WTC11 (cell line): ENCODE data around the gene KIF21B. TPM values are rescaled to one million over a fixed set of nuclear protein-coding genes. Genes with fewer than 3 reads are reported as not detected.
"Not testable (repeated sequence)": the region's sequence is repeated elsewhere in the genome, so short reads cannot be mapped to it uniquely, and the experiment has no call there.

ENCODE experiments used
- ATAC-seq: fragments of 200-7000 bp; cut with Tn5 transposase; 2 replicates; pipeline ENCODE4 v1.10.0; 2021; ENCODE audit warnings: mild to moderate bottlenecking, moderate library complexity
- CTCF ChIA-PET: fragments of 300-600 bp; sonication (Branson Sonifier 250); formaldehyde crosslinking; loops from one replicate; lab custom pipeline; 2021; ENCODE audit warnings: antibody characterized with exemption; lab: Charles Lee
- POLR2A ChIA-PET: fragments of 350-600 bp; sonication (Branson Sonifier 250); formaldehyde crosslinking; loops from one replicate; lab custom pipeline; 2021; ENCODE audit warnings: antibody characterized with exemption; lab: Charles Lee
- DNase-seq: peaks from one replicate; pipeline ENCODE4 v3.0.0; 2021; ENCODE audit warnings: low spot score
- H3K27ac Mint-ChIP-seq: 2 replicates; pipeline ENCODE4 v1.8.0; 2021; ENCODE audit warnings: mixed read lengths
- H3K27me3 Mint-ChIP-seq: 2 replicates; pipeline ENCODE4 v1.8.0; 2021; ENCODE audit warnings: low read depth, mild to moderate bottlenecking, moderate library complexity, mixed read lengths
- H3K36me3 Mint-ChIP-seq: 2 replicates; pipeline ENCODE4 v1.8.0; 2021; ENCODE audit warnings: mixed read lengths
- H3K4me1 Mint-ChIP-seq: 2 replicates; pipeline ENCODE4 v1.8.0; 2022; ENCODE audit warnings: mixed read lengths
- H3K4me3 Mint-ChIP-seq: 2 replicates; pipeline ENCODE4 v1.8.0; 2021; ENCODE audit warnings: mild to moderate bottlenecking, moderate library complexity, mixed read lengths
- H3K9me3 Mint-ChIP-seq: 2 replicates; pipeline ENCODE4 v1.8.0; 2021; ENCODE audit warnings: mixed read lengths
- FOXK1 ChIP-seq: sonication (generic); formaldehyde crosslinking; IDR thresholded peaks from 2 replicates; pipeline ENCODE4 v1.8.0; 2022; ENCODE audit warnings: mild to moderate bottlenecking, moderate library complexity, missing genetic modification reagents
- GTF2I ChIP-seq: fragments of 250-450 bp; sonication (Bioruptor Pico); conservative IDR thresholded peaks from 2 replicates; pipeline ENCODE4 v1.4.0; 2021; ENCODE audit warnings: mild to moderate bottlenecking
- HMGA2 ChIP-seq: fragments of 250-450 bp; sonication (Bioruptor Pico); IDR thresholded peaks from 2 replicates; pipeline ENCODE4 v1.4.0; 2021; ENCODE audit warnings: mild to moderate bottlenecking, moderate library complexity
- TCF7 ChIP-seq: sonication (generic); formaldehyde crosslinking; IDR thresholded peaks from 2 replicates; pipeline ENCODE4 v1.8.0; 2022; ENCODE audit warnings: mild to moderate bottlenecking, low read depth, missing genetic modification reagents, moderate library complexity
- TEAD1 ChIP-seq: sonication (generic); formaldehyde crosslinking; IDR thresholded peaks from 2 replicates; pipeline ENCODE4 v1.8.0; 2022; ENCODE audit warnings: mild to moderate bottlenecking, missing genetic modification reagents
- ZNF263 ChIP-seq: sonication (generic); formaldehyde crosslinking; IDR thresholded peaks from 2 replicates; pipeline ENCODE4 v1.8.1; 2022; ENCODE audit warnings: low read depth, mild to moderate bottlenecking, moderate library complexity, missing genetic modification reagents
- ZNF423 ChIP-seq: fragments of 250-450 bp; sonication (Bioruptor Pico); IDR thresholded peaks from 2 replicates; pipeline ENCODE4 v2.1.2; 2022; ENCODE audit warnings: mild to moderate bottlenecking, moderate library complexity
- total RNA-seq: library from RNA; stranded (reverse); gene quantifications from 3 replicates; pipeline ENCODE4 v1.2.3, GENCODE V29; 2021
- TF ChIP-seq, protein P1 (sequence below): fragments of 250-450 bp; sonication (Bioruptor Pico); conservative IDR thresholded peaks from 2 replicates; pipeline ENCODE4 v1.9.0; 2021; ENCODE audit warnings: mild to moderate bottlenecking
- TF ChIP-seq, protein P2 (sequence below): sonication (generic); formaldehyde crosslinking; IDR thresholded peaks from 2 replicates; pipeline ENCODE4 v1.8.1; 2022; ENCODE audit warnings: low read depth, missing genetic modification reagents, borderline replicate concordance
- TF ChIP-seq, protein P3 (sequence below): sonication (generic); formaldehyde crosslinking; IDR thresholded peaks from 2 replicates; pipeline ENCODE4 v1.8.0; 2022; ENCODE audit warnings: mild to moderate bottlenecking, missing genetic modification reagents

KIF21B gene
- total RNA-seq, 1 experiment from 2014 or later: 19.4 TPM

DNA sequence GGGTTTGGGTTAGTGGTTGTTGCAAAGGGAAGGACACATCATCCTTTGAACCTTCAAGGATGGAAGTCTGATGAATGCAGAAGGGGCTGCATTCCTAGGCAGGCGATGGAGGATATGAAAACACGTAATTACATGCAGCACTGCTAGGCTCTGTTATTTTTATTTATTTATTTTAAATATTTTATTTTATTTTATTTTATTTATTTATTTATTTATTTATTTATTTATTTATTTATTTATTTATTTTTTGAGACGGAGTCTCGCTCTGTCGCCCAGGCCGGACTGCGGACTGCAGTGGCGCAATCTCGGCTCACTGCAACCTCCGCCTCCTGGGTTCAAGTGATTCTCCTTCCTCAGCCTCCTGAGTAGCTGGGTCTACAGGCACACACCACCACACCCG lies 59.6 kb downstream of the KIF21B start:
- H3K36me3 Mint-ChIP-seq, H3K27me3 Mint-ChIP-seq, H3K4me3 Mint-ChIP-seq, CTCF ChIA-PET, ATAC-seq, POLR2A ChIA-PET, H3K9me3 Mint-ChIP-seq, DNase-seq, H3K27ac Mint-ChIP-seq, H3K4me1 Mint-ChIP-seq: not testable (repeated sequence)
- peak; percentile 98 for TF ChIP-seq HMGA2

DNA sequence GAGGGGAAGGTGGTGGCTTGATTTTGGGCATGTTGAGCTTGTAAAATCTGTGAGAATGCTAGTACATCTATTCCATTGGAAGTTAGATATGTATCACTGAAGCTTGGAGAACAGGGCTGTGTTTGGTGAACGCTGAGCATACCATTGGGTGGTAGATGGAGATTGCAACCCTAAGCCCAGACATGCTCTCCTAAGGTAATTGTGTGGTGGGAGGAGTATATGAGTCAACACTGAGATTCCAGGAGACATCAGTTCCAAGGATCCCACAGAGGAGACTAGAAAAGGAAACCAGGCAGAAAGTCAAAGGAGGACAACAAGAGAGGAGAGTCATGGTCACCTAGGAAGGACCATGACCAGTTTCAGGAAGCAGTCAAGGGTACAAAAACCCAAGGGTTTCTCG lies 60.4 kb downstream of the KIF21B start:
- H3K36me3 Mint-ChIP-seq: no peaks in the 10 kb centered on the region
- no peaks in the 10 kb centered on the region for H3K9me3 Mint-ChIP-seq
- TF ChIP-seq FOXK1 (CRISPR knock-in tag) (no peak), TEAD1 (CRISPR knock-in tag) (no peak), ZNF263 (CRISPR knock-in tag) (no peak), GTF2I (no peak)
- H3K4me1 Mint-ChIP-seq: peaks cover 6% of the 10 kb centered on the region; the same call in 1 of the 2 replicates
- ChIA-PET POLR2A (no interaction called here), CTCF (interaction anchor here (0.9 to 2.5 kb wide), 3 partner anchors 9 to 156 kb away, joined by 4 to 16 read pairs (median 12); no protein-coding TSS in a partner anchor)
- peaks cover 5% of the 10 kb centered on the region; the same call in 1 of the 2 replicates for H3K27me3 Mint-ChIP-seq
- no peak for DNase-seq
- no peak overlapping the region for H3K27ac Mint-ChIP-seq
- no peak for ATAC-seq
- H3K4me3 Mint-ChIP-seq: no peak overlapping the region

DNA sequence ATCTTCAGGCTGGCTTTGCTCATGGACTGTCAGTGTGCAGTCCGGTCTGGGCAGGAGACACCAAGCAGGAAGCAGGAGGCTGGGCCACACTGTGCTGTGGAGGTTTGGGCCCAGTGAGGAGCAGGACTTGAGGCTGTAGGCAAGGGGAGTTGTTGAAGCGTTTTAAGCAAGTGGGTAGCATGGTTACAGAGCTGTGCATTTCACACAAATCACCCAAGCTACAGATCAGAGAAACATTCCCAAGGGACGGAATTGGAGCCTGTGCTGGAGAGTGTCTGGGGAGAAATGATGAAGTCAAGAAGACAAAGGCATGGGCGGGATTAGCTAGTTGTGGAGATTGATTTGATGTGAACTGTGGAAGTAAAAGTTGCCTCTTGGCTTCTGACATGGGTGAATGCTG lies 60.9 kb downstream of the KIF21B start:
- no peak overlapping the region for H3K4me3 Mint-ChIP-seq
- no peak for TF ChIP-seq TCF7 (CRISPR knock-in tag)
- TF ChIP-seq ZNF423 (CRISPR knock-in tag): no peak
- no peak for ATAC-seq
- peaks cover 5% of the 10 kb centered on the region; the same call in 1 of the 2 replicates for H3K27me3 Mint-ChIP-seq
- H3K4me1 Mint-ChIP-seq: peaks cover 6% of the 10 kb centered on the region; the same call in 1 of the 2 replicates
- POLR2A ChIA-PET: no interaction called here
- no peaks in the 10 kb centered on the region for H3K9me3 Mint-ChIP-seq
- no peaks in the 10 kb centered on the region for H3K36me3 Mint-ChIP-seq
- CTCF ChIA-PET: interaction anchor here (0.9 to 2.5 kb wide), 3 partner anchors 9 to 157 kb away, joined by 4 to 16 read pairs (median 12); no protein-coding TSS in a partner anchor
- H3K27ac Mint-ChIP-seq: no peak overlapping the region
- DNase-seq: no peak

DNA sequence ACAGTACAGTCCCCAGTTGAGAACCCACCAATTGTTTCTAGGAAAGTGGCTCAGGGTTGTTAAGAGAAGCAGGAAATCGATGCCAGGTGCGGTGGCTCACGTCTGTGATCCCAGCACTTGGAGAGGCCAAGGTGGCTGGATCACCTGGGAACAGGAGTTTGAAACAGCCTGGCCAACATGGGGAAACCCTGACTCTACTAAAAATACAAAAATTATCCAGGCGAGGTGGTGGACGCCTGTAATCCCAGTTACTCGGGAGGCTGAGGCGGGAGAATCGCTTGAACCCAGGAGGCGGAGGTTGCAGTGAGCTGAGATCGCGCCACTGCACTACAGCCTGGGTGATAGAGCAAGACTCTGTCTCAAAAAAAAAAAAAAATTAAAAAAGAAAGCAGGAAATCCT lies 61.4 kb downstream of the KIF21B start:
- ATAC-seq, H3K36me3 Mint-ChIP-seq, H3K27ac Mint-ChIP-seq, POLR2A ChIA-PET, H3K4me3 Mint-ChIP-seq, DNase-seq, H3K4me1 Mint-ChIP-seq, H3K27me3 Mint-ChIP-seq, H3K9me3 Mint-ChIP-seq: not testable (repeated sequence)
- CTCF ChIA-PET: interaction anchor here (0.9 to 2.5 kb wide), 3 partner anchors 10 to 157 kb away, joined by 4 to 16 read pairs (median 12); no protein-coding TSS in a partner anchor

DNA sequence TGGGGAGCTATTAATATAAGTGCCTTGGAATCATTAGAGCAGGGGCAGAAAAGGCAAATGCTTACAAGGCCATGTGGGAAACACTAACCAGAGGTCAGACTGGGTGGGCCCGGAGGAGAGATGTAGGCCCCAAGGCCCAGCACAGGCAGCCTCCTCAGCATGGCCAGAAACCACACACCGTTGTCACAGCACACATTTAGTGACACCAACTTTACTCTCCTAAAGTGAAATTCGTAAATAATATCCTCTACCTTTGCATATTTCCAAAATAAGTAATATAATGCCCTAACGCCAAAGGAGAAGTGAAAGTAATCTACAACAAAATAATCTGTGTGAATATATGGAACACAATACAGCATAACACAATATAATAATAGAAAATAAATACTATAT lies 62.6 kb downstream of the KIF21B start:
- no peak overlapping the region for H3K27ac Mint-ChIP-seq
- no peak overlapping the region for H3K4me3 Mint-ChIP-seq
- H3K4me1 Mint-ChIP-seq: peaks cover 6% of the 10 kb centered on the region; the same call in 1 of the 2 replicates
- no peak for ATAC-seq
- peaks cover 5% of the 10 kb centered on the region; the same call in 1 of the 2 replicates for H3K27me3 Mint-ChIP-seq
- no peaks in the 10 kb centered on the region for H3K9me3 Mint-ChIP-seq
- ChIA-PET POLR2A (no interaction called here), CTCF (interaction anchor here (1.1 to 3.8 kb wide), 3 partner anchors 11 to 82 kb away, joined by 3 to 18 read pairs (median 12); no protein-coding TSS in a partner anchor)
- DNase-seq: no peak
- H3K36me3 Mint-ChIP-seq: no peaks in the 10 kb centered on the region
- TF ChIP-seq, protein P1, sequence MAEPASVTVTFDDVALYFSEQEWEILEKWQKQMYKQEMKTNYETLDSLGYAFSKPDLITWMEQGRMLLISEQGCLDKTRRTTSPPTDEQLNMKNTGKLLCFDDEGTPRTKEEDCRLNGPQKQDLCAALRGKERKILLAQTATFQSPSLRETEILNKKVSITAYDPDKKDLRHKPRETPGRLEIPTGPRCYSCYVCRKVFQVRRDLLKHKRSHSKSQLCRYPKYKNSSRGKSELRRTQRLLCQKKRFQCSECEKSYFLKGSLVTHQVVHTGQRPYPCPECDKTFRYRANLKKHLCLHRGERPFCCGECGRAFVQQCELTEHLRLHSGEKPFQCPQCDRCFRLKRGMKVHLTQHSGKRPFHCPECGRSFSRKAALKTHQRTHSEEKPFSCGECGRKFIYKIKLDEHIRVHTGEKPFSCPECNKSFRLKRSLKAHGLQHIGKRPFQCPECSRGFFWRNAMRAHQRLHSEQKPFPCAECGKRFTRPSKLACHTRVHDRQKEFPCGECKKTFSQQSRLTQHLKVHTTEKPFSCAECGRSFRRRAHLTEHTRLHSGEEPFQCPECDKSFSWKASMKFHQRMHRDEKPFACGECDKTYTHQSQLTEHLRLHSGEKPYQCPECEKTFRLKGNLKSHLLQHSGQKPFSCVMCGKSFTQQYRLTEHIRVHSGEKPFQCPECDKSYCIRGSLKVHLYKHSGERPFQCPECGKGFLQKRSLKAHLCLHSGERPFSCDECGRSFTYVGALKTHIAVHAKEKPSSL (CRISPR knock-in tag): no peak
- TF ChIP-seq, protein P2, sequence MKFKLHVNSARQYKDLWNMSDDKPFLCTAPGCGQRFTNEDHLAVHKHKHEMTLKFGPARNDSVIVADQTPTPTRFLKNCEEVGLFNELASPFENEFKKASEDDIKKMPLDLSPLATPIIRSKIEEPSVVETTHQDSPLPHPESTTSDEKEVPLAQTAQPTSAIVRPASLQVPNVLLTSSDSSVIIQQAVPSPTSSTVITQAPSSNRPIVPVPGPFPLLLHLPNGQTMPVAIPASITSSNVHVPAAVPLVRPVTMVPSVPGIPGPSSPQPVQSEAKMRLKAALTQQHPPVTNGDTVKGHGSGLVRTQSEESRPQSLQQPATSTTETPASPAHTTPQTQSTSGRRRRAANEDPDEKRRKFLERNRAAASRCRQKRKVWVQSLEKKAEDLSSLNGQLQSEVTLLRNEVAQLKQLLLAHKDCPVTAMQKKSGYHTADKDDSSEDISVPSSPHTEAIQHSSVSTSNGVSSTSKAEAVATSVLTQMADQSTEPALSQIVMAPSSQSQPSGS (CRISPR knock-in tag): no peak
- TF ChIP-seq, protein P3, sequence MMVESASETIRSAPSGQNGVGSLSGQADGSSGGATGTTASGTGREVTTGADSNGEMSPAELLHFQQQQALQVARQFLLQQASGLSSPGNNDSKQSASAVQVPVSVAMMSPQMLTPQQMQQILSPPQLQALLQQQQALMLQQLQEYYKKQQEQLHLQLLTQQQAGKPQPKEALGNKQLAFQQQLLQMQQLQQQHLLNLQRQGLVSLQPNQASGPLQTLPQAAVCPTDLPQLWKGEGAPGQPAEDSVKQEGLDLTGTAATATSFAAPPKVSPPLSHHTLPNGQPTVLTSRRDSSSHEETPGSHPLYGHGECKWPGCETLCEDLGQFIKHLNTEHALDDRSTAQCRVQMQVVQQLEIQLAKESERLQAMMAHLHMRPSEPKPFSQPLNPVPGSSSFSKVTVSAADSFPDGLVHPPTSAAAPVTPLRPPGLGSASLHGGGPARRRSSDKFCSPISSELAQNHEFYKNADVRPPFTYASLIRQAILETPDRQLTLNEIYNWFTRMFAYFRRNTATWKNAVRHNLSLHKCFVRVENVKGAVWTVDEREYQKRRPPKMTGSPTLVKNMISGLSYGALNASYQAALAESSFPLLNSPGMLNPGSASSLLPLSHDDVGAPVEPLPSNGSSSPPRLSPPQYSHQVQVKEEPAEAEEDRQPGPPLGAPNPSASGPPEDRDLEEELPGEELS (CRISPR knock-in tag): no peak
- no peak for TF ChIP-seq ZNF263 (CRISPR knock-in tag)
